Stimulated activated CD4-positive, alpha-beta T cell treated with anti-CD3 and anti-CD28 coated beads, Interleukin-1b, Interleukin-23, amount 100 ng/mL, for 4 hours (primary cell): ENCODE data around the gene PTK6.
A peak's percentile ranks its signal among the peaks of the same experiment; 100 is the strongest.

Experiments used
- DNase-seq, 2 donors: peaks; one replicate each; pipeline ENCODE4 v3.0.0-alpha.2; 2020; ENCODE audit warnings: low read depth in 2 of 2

PTK6 gene

GRCh38 chr20:63543131-63543530, 6.0 kb upstream of the PTK6 start:
- DNase-seq, result no peak

GRCh38 chr20:63542696-63543095, 5.5 kb upstream of the PTK6 start:
- no peak for DNase-seq

GRCh38 chr20:63542031-63542559, 4.9 kb upstream of the PTK6 start:
- no peak for DNase-seq

DNA sequence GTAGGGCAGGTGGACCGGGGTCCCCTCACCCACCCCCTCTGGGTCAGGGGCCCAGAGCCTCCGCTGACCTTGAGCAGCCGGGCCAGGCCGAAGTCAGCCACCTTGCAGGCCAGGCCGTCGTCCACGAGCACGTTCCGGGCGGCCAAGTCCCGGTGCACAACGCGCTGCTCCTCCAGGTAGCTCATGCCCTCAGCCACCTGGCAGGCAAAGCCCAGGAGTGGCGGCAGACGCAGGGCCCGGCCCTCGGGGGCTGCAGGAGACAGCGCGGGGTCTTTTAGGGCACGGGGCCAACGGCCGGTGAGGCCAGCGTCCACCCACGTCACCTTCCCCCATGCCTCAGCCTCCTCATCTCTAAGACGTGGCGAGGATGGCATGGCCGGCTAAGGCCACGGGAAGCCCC, 4.2 kb upstream of the PTK6 start:
- no peak for DNase-seq

- no peak for DNase-seq
Observed at GRCh38 chr20:63540417-63541186, 3.4 kb upstream of the PTK6 start.

DNA sequence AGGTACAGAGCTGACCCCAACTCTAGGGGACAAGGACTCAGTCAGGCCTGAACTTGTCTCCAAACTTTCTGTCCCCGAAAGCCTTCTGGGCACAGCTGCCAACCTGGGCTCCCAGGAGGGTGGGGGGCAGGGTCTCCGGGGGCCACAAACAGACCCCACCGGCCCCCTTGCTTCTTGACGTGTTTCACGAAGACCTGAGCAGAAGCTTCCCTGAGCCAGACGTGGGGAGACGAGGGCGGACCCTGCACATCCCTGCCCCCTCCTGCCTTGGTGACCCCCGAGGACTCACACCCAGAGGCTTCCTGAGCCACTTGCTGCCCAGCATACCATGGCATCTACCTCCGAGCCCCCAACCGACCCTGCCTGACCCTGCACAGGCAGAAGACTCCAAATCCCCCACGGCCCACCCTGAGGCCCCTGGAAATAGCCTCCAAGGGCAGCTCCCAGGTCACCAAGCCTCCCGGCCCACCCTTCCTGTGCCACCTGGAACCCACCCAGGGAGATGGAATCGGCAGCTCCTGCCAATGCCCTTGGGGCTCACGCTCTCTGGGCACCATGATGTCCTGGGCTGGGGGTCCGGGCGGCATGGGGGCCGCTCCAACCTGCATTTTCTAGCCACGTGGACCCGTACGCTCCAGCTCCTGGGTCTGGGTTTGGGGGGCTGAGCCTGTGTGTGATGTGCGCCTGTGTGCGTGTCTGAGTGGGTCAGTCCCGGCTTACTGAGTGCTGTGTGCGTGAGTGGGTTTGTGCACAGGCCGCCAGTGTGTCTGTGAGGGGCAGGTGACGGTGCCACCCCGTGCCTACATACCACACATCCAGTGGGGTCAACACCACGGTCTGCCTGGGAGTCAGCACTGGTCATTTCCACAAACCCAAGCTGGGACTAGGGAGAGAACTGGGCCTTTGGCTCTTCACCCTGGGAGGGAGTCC, 2.5 kb upstream of the PTK6 start:
- no peak for DNase-seq

GRCh38 chr20:63539092-63539430, 1.9 kb upstream of the PTK6 start:
- DNase-seq, result no peak

- no peak for DNase-seq
Observed at GRCh38 chr20:63538204-63539091, 1.3 kb upstream of the PTK6 start.

DNA sequence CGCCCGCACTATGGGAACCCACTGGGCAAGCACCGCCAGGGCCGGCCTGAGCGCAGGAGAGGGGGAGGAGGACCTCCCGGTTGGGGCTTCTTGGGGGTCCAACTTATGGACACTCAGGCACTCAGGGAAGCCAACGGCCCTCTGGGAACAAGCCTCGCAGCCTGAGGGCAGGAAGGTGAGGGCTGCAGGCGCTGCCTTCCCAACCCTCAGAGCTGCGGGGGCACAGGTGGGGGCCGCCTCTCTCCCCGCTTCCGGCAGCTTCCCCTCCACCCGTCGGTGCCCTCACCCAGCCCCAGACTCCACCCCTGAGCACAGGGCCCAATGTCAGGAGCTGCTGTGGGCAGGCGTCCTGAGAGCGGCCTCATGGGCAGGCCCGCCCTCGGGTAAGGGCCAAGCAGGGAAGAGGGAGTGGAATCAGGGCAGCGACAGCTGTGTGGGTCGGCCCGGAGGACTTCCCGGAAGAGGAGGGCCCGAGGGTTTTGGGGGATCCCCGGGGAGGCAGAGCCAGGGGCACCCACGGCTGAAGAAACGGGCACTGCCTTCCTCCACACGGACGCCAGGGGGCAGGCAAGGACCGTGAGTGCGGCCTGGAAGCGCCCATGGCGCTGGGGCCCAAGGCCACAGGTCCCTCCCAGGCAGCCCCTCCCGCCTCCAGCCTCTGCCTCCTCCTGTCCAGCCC, 488 bp upstream of the PTK6 start:
- peak; percentile 85 to 92 for DNase-seq

- no peak for DNase-seq
Observed at GRCh38 chr20:63536241-63536977, 767 bp downstream of the PTK6 start.

DNA sequence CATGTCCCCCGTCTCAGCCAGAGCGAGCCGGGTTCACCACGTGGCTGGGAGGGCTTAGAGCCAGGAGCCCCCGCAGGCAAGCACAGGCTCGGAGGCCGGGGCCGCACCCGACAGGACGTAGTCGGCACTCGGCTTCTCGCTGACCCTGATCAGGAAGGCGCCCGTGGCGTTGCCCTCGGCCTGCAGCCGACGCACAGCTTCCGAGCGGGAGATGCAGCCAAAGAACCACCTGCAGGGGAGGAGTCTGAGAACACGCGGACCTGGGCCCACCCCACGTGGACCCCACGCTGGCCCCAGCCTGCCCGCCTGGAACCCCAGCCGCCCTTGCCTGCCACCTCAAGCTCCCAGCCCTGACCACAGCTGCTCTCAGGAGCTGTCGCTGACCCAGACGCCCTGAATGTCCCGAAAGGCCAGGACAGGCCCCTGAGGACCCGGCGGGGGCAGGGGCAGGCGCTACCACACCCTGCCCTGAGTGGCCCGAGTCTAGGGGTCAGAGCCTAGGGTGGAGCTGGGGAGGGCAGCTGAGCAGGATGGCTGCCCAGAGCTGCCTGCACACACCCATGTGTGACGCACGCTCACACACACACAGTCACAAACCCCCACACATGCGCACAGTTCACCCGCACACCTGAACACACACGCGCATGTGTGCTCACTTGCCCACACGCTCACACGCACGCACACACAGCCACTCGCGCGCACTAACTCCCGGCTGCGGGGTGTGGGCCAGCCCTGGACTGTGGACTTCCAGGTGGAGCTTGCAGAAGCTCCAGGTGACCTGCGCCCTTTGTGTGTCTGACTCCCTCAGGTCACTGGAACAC, 2.1 kb downstream of the PTK6 start:
- no peak for DNase-seq

DNA sequence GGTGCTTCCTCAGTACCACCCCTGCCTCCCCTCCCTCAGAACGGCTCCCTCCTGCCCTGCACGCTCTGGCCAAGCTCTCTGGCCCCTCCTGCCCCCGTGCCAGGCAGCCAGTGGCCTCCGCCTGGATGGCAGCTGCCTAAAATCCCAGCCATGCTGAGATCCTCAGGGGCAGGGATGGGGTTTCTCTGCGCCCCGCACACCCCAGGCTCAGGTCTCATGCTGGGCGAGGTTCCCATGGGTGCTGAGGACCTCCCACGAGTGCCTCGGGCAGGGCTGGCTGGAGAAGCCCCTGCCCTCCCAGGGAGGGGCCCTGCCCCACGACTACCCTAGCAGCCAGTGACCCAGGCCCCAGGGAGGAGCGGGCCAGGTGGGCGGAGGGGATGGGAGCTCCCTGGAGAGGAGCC, 2.7 kb downstream of the PTK6 start:
- no peak for DNase-seq

DNA sequence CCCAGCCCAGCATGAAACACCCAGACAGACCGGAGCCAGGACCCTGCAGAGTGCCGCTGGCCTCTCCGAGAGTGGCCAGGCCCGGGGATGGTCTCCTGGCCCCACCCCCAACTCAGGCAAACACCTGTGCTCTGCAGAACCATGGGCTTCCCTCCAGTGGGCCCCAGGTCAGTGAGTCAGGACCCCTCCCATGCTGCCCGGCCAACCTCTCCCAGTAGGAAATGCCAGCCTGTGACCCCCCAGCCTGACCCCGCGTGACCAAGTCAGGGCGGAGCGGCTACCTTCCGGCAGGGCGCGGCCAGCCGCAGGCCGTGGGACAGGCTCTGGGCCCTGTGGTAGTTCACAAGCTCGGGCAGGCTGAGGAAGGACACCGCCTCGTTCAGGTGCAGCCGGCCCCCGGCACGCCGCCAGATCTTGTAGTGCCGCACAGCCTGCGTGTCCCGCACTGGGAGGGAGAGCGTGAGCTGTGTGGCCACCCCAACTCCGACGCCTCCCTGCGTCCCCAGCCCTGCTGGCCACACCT, 3.2 kb downstream of the PTK6 start:
- DNase-seq, result no peak

- DNase-seq, result no peak
Observed at GRCh38 chr20:63533388-63533787, 3.8 kb downstream of the PTK6 start.

DNA sequence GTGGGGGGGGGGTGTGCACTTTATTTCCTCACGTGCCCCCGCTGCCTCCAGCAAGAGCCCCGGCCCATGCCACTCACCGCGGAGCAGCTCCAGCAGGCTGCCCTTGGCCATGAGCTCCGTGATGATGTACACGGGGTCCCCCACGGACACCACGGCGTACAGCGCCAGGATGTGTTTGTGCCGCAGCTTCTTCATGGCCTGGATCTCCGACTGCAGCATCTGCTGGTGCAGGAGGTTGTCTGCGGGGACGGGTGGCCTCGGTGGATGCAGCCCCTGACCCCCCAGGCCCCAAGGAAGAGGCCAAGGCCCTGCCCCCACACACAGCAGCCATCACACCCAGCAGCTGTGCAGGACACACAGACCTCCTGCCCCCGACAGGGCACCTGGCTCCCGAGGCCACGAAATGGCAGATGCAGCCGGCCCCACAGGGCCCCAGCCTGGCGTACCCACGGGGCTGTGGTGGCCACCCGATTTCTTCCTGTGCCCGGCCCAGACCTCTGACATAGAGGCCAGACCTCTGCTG, 4.7 kb downstream of the PTK6 start:
- no peak for DNase-seq

DNA sequence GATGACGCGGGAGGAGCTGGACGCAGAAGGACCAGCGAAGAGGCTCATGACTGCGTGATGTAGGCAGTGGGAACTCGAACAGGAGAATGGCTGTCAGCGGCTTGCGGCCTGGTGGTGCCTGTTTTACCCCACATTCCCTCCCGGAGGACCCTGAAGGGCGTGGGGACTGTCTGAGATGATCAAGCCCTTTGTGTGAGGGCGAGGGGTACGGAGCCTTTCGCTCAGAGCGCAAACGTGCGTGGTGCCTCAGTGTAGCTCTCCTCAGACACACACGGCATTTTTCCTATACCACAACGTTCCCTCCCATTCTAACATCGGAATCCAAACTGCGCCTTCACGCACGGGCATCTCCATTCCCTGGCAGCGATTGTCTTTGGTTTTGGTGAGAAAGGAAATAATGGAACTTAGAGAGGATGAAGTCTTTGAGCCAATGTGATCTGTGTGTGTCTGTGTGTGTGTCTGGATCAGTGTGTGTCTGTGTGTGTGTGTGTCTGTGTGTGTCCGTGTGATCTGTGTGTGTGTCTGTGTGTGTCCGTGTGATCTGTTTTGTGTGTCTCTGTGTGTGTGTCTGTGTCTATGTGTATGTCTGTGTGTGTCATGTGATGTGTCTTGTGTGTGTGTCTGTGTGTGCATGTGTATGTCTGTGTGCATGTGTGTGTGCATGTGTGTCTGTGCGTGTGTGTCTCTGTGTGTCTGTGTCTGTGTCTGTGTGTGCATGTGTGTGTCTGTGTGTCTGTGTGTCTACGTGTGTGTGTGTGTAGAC, 5.3 kb downstream of the PTK6 start:
- DNase-seq, result no peak

DNA sequence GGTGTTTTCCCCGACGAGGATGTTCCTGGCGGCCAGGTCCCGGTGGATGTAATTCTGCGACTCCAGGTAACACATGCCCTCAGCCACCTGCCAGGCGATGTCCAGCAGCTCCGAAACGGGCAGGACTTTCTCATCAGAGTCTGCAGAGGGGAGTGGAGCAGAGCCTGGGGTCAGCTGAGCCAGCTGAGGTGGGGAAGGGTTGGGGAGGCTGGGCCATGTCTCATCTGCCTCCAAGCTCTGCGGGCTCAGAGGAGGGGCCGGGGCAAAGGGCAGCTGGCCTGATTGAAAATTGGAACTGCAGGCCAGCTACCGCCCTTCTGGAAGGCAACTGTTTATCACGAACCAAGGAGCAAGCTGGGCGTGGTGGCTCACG, 6.4 kb downstream of the PTK6 start:
- DNase-seq, result no peak
